ENCODE results near the gene RRAGD. TPM values are rescaled to one million over a fixed set of nuclear protein-coding genes. Genes with fewer than 3 reads are reported as not detected.

Gene RRAGD
- polyA plus RNA-seq, 1 of the 3 experiments (the other 2 are of a cell fraction), result 0.07 TPM

DNA sequence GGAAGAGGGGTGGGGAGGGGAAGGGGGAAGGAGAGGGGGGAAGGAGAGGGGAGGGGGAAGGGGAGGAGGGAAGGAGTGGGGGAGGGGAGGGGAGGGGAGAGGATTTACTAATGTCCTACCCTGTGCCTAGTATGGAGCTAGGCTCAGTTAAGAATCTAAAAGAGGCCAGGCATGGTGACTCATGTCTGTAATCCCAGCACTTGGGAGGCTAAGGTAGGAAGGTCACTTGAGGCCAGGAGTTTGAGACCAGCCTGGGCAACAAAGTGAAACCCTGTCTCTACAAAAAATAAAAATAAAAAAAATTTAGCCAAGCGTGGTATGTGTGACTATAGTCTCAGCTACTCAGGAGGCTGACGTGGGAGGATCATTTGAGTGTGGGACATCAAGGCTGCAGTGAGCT is 72.5 kb downstream of the RRAGD start:
- Histone ChIP-seq H3K27me3 (ENCODE audit: insufficient read depth) (no peaks in the 10 kb centered on the region), H3K27ac (ENCODE audit: low read depth in 2 of 2, low read length in 1 of 2) (no peak overlapping the region), H4K20me1 (ENCODE audit: insufficient read depth) (peaks cover 3% of the 10 kb centered on the region), H2AFZ (ENCODE audit: low read depth) (no peak overlapping the region), H3F3A (replicated peaks; ENCODE audit: insufficient read depth) (peaks cover 9% of the 10 kb centered on the region), H3K9ac (no peak overlapping the region), H3K9me3 (no peaks in the 10 kb centered on the region), H3K4me1 (ENCODE audit: control insufficient read depth in 1 of 2, insufficient read depth in 2 of 2, low read depth in 1 of 2, low read length in 1 of 2) (no peaks in the 10 kb centered on the region; a peak in 1 of 4 replicates), H3K4me2 (no peak overlapping the region), H3K4me3 (ENCODE audit: low read depth in 2 of 2, low read length in 1 of 2) (no peak overlapping the region), H3K9me2 (no peaks in the 10 kb centered on the region), H3K79me2 (ENCODE audit: insufficient read depth) (peaks cover 31% of the 10 kb centered on the region), H3K36me3 (replicated peaks in 1 of 2; ENCODE audit: control insufficient read depth in 1 of 2, insufficient read depth in 2 of 2, low read length in 1 of 2) (peaks cover 45 to 58% of the 10 kb centered on the region in 2 experiments)
- no peak for DNase-seq
- ChIA-PET POLR2A (no interaction called here), CTCF (no interaction called here)
- TF ChIP-seq FOXJ3 (CRISPR knock-in tag; IDR thresholded peaks at IDR 0.05) (no peak), GABPA (IDR thresholded peaks at IDR 0.05; ENCODE audit: low read depth) (no peak), SIN3A (IDR thresholded peaks at IDR 0.05; ENCODE audit: borderline replicate concordance, low read depth, low read length) (no peak), FOSL2 (IDR thresholded peaks at IDR 0.05; ENCODE audit: borderline replicate concordance, low read depth) (no peak)
- TF ChIP-seq, protein P1, sequence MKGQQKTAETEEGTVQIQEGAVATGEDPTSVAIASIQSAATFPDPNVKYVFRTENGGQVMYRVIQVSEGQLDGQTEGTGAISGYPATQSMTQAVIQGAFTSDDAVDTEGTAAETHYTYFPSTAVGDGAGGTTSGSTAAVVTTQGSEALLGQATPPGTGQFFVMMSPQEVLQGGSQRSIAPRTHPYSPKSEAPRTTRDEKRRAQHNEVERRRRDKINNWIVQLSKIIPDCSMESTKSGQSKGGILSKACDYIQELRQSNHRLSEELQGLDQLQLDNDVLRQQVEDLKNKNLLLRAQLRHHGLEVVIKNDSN (IDR thresholded peaks at IDR 0.05; ENCODE audit: borderline replicate concordance, low read depth), result no peak
- WGBS (ENCODE audit: low lambda C conversion rate), result 93% methylated on average over 2 of the region's 2 CpGs

DNA sequence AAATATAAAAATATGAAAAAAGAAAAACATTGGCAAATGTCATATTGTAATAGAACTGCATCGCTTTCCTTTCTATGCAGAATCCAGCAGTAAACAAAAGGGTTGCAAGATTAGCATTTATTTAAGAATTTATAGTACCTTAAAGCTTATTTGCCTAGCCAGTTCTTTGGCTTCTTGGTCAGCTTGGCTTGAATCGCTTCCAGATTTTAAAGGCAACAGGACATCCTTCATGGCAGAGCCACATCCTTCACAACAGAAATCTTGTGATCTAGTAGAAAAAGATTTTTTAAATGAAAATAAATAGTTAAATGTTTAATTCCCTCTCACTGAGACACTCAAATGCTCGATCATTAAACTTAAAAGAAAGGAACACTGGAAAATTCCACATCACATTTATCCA is 76.9 kb downstream of the RRAGD start:
- DNase-seq, result no peak
- H3K27me3 ChIP-seq (ENCODE audit: insufficient read depth), result no peaks in the 10 kb centered on the region
- TF ChIP-seq YY1 (IDR thresholded peaks at IDR 0.05; ENCODE audit: low read depth) (no peak), NRF1 (IDR thresholded peaks at IDR 0.05; ENCODE audit: low read depth, low read length) (no peak), NFIC (IDR thresholded peaks at IDR 0.05; ENCODE audit: borderline replicate concordance) (no peak), RXRA (IDR thresholded peaks at IDR 0.05; ENCODE audit: borderline replicate concordance, low read depth) (no peak), TCF12 (IDR thresholded peaks at IDR 0.05) (no peak), ELF1 (IDR thresholded peaks at IDR 0.05) (no peak), FOSL2 (IDR thresholded peaks at IDR 0.05; ENCODE audit: borderline replicate concordance, low read depth) (no peak), JUND (IDR thresholded peaks at IDR 0.05) (no peak), TEAD4 (IDR thresholded peaks at IDR 0.05; ENCODE audit: borderline replicate concordance, insufficient read depth) (no peak), RAD21 (IDR thresholded peaks at IDR 0.05; ENCODE audit: low read length) (no peak)
- TF ChIP-seq, protein P1 (IDR thresholded peaks at IDR 0.05; ENCODE audit: borderline replicate concordance, low read depth), result no peak
- CTCF ChIA-PET, result no interaction called here
- H3K4me1 ChIP-seq (ENCODE audit: control insufficient read depth in 1 of 2, insufficient read depth in 2 of 2, low read depth in 1 of 2, low read length in 1 of 2), result no peaks in the 10 kb centered on the region; a peak in 1 of 4 replicates
- WGBS (ENCODE audit: low lambda C conversion rate), result 93% methylated on average over 3 of the region's 3 CpGs
- POLR2A ChIA-PET, result no interaction called here
- peaks cover 50 to 74% of the 10 kb centered on the region in 2 experiments for H3K36me3 ChIP-seq (replicated peaks in 1 of 2; ENCODE audit: control insufficient read depth in 1 of 2, insufficient read depth in 2 of 2, low read length in 1 of 2)
- no peak overlapping the region for H2AFZ ChIP-seq (ENCODE audit: low read depth)
- no peaks in the 10 kb centered on the region for H4K20me1 ChIP-seq (ENCODE audit: insufficient read depth)
- H3K9me2 ChIP-seq, result no peaks in the 10 kb centered on the region
- H3K79me2 ChIP-seq (ENCODE audit: insufficient read depth), result peaks cover 3% of the 10 kb centered on the region; the same call in 1 of the 2 replicates
- peaks cover 6% of the 10 kb centered on the region for H3F3A ChIP-seq (replicated peaks; ENCODE audit: insufficient read depth)
- no peak overlapping the region for H3K4me2 ChIP-seq
- H3K9me3 ChIP-seq, result no peaks in the 10 kb centered on the region
- H3K4me3 ChIP-seq (ENCODE audit: low read depth in 2 of 2, low read length in 1 of 2), result no peak overlapping the region
- no peak overlapping the region for H3K27ac ChIP-seq (ENCODE audit: low read depth in 2 of 2, low read length in 1 of 2)
- H3K9ac ChIP-seq, result no peak overlapping the region
